ENCODE data around the gene PGBD4.

PGBD4 gene

DNA sequence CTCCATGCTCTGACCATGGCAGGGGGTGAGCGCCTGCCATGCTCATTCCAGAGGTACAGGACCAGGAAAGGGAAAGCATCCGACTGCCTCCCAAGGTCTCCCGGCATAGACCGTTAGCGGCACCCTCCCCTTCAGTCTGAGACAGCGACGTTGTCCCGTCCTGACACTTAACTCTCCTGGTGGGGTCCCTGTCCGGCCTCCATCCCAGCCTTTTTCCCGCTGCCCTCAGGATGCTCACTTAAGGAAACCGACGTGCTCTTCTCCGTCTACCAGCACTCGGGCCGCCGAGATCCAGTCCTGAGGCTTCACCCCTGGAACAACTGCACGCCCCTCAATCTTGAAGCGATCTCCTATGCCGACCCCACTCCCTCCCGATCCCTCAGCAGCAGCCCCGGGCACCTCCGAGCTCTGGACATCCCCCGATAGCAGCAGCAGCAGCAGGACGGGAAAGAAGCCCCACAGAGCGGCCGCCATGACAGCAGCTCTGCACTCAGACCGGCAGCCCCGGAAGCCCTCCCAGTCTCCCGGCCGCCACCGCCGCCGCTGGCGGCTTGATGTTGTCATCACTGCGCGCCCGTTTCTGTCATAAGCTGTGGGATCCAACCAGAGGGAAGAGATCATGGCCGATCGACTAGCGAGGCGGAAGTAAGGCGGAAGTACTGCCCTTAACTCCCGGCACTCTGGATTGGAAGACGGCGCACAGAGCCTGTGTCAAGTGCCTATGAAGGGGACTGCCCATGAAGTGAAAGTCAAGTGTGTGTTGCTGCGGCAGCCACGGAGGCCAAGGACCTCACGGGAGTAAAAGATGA is at the start of gene PGBD4, which contains the start of gene EMC7:
Gene PGBD4 (plus strand): TSS at position 718 of the 809 bp plus-strand sequence. CDS start 449 bp downstream, outside the sequence.
Gene EMC7 (minus strand): TSS at position 497 of the 809 bp plus-strand sequence. CDS start 23 bp downstream, at position 474.
- peak; percentile 100 for DNase-seq (ENCODE audit: low read depth)

DNA sequence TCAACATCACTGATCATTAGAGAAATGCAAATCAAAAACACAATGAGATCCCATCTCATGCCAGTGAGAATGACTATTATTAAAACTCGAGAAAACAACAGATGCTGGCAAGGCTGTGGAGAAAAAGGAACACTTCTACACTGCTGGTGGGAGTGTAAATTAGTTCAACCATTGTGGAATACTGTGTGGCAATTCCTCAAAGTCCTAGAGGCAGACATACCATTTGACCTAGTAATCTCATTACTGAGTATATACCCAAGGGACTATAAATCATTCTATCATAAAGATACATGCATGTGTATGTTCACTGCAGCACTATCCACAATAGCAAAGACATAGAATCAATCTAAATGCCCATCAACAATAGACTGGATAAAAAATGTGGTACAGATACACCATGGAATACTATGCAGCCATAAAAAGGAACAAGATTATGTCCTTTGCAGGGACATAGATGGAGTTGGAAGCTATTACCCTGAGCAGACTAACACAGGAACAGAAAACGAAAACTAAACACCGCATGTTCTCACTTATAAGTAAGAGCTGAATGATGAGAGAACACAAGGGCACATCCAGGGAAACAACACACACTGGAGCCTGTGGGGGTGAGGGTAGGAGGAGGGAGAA is 47.7 kb upstream of the PGBD4 start:
- DNase-seq (ENCODE audit: low read depth) = no peak

DNA sequence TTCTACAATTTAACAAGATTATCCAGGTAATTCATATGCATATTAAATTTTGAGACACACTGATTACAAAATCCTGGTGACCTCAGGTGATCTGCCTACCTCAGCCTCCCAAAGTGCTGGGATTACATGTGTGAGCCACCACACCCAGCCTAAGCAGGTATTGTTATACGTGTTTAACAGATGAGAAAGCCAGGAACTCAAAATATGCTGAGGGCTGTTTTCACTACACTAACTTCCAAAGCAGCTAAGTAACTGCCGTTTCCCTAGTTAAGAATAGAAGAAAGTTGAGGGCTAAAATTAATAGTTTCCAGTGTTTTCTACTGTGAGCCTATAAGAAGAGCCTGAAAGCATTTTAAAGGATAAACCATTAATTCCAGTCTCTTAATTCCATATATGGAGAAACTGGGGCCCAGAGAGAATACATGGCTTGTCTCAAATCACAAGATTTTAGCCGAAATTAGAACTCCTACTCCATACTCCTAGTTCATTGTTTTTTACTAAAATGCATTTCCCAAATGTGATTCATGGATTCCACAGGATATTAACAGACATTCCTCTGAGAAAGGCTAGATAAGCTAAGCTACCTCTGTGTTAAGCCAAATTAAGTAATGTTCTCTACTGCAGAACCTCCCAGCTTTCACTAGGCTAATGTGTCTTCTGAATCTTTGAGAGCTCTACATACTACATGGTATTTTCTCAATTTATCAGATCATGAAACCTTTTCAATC is 45.9 kb upstream of the PGBD4 start:
- DNase-seq (ENCODE audit: low read depth) = peak; percentile 96

DNA sequence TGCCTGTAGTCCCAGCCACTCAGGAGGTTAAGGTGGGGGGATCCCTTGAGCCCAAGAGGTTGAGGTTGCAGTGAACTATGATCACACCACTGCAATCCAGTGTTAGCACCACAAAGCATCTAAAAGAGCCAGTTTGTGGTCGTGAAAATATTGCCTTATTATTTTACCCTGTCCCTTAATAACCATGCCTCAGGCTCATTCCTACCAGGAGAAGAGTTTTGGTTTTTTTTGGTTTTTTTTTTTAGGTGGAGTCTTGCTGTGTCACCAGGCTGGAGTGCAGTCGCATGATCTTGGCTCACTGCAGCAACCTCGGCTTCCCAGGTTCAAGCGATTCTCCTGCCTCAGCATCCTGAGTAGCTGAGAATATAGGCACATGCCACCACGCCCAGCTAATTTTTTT is 45.0 kb upstream of the PGBD4 start:
- DNase-seq (ENCODE audit: low read depth) = peak; percentile 19

DNA sequence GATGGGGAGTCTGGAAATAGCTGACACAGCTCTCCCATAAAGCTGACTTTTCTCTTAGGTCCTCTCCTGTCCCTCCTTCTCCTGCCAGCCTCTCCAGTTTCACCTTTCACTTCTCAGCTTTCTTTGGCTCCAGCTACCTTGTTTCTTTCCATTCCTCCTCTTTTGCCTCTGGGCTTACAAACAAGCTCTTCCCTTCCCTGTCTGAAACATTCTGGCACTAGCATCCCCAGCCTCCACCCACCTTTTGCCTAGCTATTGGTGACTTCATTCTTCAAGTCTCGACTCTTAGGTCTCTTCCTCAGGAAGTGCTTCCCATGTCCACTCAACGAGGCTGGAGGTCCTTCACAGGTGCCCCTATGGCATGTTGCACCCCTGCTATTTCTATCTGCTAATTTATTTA is 42.4 kb upstream of the PGBD4 start:
- DNase-seq (ENCODE audit: low read depth) = no peak

DNA sequence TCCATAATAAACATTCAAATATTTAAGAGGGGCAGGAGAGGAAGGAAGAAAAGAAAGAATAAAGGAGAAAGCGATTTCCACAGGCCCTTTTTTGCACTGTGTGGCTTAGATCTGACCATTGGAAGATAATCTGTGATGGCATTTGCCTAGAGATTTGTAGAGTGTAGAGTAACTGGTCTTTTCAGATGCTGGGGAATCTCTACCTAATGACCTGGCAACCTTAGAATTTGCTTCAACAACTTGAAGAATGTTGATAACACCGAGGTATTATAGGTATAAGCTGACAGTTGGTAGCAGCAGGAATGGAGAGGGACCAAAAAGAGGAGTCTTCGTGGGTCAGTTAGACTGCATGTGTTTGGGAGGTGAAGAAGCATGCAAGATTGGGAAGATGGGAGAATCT is 41.9 kb upstream of the PGBD4 start:
- DNase-seq (ENCODE audit: low read depth) = no peak

DNA sequence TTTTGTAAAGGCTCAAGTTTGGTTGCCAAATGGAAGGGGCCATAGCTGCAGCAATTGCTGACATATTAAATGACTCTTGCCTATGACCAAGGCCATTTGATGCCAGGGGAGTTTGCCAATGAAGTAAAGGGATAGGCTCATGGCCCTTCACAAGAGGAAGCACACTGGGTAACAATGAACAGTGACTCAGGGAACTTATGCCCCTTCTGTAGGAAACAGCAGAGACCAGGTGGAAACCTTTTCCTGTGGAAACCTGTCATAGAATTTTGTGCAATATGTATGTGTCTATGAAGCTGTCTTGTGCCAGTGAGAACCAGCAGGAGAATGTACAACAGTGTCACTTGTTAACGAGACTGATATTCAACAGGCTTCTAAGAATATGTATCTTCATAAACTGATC is 37.4 kb upstream of the PGBD4 start:
- no peak for DNase-seq (ENCODE audit: low read depth)

DNA sequence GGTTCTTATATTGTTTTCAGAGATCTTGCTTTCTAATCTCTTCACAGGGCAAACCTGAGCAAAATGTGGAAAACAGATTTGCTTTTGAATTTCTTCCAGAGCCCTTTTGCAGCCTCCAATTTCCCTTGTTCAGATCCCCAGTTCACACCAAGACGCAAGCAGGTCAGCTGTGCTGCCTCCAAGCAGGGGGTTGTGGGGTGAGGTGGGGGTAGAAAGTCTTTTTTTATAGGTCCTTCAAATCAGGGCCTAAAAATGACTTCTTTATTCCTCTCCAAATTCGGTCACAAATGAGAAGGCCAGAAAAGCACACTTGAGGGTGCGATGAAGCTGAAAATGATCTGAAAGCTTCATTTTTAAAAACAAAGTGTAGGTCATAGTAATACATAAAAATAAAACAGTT is 36.6 kb upstream of the PGBD4 start:
- no peak for DNase-seq (ENCODE audit: low read depth)

DNA sequence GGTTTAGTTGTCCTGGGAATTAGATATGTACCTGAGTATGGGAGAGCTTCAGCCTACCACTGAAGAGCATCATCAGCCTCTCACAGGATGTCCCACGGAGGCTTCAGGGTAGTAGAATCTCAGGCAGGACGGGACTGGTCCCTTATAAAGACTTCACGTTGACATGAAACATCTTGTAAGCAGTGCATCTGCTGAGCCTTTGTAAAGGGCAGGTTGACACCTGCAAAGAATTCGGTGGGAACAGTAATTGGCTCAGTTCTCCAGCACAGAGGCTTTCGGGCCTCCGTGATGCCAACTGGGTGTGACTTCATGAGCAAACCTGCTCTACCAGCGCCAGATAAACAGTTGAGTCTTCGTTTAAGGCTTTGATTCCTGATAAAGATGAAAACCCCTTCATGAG is 35.9 kb upstream of the PGBD4 start:
- no peak for DNase-seq (ENCODE audit: low read depth)

DNA sequence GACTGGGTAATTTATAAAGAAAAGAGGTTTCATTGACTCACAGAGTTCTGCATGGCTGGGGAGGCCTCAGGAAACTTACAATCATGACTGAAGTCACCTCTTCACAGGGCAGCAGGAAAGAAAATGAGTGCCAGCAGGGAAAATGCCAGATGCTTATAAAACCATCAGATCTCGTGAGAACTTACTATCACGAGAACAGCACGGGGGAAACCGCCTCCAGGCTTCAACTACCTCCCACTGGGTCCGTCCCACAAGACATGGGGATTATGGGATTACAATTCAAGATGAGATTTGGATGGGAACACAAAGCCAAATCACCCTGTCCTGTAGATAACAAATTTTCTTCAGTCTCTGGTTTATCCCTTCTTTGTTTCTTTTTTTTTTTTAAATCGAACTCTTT is 31.9 kb upstream of the PGBD4 start:
- no peak for DNase-seq (ENCODE audit: low read depth)

DNA sequence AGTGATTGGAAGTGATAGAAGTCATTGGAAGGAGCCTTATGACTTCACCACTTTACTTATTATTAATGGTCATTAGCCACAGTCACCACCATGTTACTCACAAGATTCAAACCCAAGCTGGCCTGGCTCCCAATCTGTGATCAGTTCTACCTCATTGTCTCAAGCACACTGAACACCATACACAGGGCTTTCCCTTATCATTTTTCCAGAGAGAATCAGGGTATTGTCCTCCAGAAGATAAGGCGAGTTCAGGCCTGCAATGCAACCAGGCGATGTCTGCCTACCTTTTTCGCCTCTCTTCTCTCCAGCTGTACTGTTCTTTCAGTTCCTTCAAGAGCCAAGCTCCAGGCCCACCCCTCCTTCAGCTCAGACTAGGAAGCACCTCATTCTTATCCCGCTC is 25.1 kb upstream of the PGBD4 start:
- no peak for DNase-seq (ENCODE audit: low read depth)

DNA sequence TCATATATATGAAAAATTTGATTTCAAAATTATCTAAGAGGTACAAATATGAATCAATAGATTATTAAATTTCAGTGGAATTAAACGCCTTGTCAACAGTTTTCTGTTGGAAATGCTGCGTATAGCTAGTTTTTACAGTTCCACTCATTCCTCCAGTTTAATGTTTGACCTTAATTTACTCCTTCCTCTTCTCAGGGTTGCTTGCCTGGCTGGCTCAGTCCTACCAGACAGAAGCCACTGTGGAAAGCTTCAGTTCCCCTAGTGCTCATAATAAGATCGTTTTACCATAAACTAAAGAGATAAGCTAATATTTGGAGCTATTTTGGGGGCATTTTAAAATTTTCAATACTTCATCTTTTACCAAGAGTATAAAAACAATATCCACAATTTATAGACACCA is 23.0 kb upstream of the PGBD4 start:
- DNase-seq (ENCODE audit: low read depth) = no peak

DNA sequence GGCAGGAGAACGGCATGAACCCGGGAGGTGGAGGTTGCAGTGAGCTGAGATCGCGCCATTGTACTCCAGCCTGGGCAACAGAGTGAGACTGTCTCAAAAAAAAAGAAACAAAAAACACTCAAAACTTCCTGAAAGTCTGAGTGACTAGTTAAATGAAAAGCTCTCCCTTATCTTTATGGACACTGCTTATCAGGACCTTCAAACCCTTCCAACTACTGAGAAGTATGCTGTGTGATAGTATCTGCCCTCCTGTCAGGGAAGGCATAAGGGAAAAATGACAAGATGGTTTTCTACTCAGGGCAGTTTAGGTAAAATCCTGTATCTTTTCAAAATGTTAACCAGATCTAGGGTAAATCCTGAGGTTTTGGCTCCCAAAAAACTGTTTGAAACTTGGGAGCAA is 22.0 kb upstream of the PGBD4 start:
- DNase-seq (ENCODE audit: low read depth) = no peak

DNA sequence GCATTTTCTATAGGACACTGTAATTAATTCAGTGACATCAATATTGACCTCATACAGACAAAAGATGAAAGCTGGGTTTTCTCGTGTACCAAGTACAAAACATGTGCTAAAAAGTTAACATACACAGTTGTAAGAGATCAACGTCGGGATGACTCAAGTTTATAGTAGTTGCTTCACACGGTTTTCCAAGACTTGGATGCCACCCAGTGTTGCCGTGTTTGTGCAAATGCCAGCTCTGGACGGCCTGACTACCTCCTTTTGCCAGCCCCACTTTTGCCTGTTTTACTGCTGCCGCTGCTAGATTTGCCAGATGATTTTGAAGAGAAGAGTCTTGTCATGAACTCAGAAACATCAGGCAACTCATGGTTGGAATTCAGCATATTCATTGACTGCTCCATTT is 17.8 kb upstream of the PGBD4 start:
- DNase-seq (ENCODE audit: low read depth) = peak; percentile 14

DNA sequence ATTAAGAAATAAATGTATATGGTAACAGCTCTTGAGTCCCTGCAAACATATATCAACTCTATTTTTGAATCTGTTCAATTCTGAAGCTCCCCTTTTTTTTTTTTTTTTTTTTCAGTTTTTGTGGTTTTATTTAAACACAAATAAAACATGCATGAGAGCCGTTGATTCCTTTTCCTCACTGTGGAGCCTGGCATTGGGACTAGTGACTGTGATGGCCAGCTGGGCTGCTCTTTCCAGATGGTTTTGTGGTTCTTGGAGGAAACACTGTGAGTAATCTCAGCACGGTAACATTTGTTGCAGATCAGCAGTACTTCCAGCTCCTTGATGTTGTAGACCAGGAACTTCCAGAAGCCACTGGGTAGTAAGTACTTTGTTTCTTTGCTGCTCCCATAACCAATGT is 16.1 kb upstream of the PGBD4 start:
- DNase-seq (ENCODE audit: low read depth) = no peak

DNA sequence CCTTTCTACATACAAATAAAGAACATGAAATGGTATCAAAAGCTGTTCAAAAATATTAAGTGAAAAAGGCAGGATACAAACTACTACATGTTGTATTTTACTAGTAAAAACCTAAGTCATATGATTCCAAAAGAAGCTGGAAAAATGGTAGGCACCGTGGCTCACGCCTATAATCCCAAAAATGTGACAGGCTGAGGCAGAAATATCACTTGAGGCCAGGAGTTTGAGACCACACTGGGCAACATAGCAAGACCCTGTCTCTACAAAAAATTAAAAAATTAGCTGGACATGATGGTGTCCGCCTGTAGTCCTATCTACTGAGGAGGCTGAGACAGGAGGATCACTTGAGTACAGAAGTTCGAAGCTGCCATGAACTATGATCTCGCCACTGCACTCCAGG is 2.0 kb upstream of the PGBD4 start:
- no peak for DNase-seq (ENCODE audit: low read depth)

DNA sequence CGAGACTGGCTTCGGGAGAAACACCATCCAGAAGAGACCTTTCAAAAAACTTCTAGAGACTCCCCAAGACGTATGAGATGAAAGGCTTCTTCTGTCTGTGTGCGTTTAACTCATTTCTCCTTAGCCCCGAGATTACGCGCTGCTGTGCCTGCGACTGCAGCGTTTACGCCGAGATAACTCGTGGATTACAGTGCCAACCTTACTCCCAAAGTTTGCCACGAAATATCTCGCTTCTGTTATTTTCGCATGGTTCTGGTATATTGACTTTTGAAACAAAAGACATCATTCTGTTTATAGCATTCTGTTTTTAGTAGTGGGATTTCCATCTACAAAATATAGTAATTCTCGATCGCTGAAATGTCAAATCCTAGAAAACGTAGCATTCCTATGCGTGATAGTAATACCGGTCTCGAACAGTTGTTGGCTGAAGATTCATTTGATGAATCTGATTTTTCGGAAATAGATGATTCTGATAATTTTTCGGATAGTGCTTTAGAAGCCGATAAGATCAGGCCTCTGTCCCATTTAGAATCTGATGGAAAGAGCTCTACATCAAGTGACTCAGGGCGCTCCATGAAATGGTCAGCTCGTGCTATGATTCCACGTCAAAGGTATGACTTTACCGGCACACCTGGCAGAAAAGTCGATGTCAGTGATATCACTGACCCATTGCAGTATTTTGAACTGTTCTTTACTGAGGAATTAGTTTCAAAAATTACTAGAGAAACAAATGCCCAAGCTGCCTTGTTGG is 467 bp downstream of the PGBD4 start:
- no peak for DNase-seq (ENCODE audit: low read depth)

DNA sequence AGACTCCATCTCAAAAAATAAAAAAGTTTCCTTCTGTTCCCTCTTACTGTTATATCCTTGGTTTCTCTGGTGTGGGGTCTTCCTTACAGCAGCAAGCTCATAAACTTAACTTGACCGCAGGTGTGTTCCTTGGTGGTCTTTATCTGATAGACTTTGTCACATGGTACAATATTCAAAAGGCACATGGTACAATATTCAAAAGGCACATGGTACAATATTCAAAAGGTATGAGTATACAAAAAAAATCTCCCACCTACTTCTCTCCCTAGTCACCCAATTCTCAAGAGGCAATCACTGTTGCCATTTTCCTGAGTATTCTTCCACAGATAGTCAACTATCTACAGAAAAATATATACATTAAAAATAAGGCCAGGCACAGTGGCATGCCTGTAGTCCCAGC is 4.5 kb downstream of the PGBD4 start:
- DNase-seq (ENCODE audit: low read depth) = no peak

DNA sequence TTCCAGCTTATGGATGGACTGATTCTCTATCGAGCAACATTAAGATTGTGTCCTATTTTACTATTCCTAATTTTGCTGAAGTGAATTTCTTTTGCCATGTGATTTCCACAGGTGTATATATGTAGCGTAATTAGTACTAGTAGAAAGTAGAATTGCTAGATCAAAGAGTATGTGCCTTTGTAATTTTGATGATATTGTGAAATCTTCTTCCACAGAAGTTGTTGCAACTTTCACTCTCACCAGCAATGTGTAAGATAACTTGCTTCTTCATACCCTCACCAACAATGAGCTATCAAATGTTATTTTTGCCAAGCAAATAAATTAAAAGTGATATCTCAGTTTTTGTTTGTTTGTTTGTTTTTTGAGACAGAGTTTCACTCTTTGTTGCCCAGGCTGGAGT is 5.4 kb downstream of the PGBD4 start:
- no peak for DNase-seq (ENCODE audit: low read depth)

DNA sequence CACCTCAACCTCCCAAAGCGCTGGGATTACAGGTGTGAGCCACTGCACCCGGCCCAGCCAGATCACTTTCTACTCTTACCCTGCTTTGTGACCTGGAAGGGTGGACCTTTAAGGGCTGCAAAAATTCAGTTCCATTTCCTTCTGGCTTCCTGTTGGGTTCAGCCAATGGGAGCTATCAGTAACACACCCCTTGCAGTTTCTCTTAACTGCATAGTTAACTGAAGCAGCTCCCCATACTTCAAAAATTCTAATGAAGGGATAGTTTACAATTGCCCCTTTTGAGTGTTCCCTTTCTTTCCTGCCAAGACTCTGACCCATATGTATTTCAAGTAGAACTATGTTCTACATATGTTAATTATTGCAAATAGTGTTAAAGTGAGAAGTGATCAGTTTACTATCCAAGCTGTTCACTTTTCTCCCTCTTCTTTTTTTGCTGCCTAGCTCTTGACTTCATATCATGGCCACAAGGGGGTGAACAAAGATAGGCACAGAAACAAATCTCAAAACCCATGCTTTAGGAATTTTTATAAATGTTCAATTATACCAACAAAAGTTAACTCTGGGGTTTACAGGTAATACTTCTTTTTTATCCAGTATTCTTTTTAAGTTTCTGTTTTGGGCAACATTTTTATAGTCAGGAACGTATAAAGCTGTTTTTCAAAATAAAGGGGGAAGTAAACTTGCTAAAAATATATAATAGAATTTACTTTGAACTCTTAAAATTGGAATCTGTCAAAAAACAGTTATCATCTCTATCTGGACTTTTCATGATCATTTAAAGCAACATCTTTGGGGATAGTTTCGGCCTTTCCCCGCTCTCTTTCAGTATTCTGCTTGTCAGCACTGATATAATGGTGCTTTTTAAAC is 8.1 kb downstream of the PGBD4 start:
- peak; percentile 40 for DNase-seq (ENCODE audit: low read depth)

DNA sequence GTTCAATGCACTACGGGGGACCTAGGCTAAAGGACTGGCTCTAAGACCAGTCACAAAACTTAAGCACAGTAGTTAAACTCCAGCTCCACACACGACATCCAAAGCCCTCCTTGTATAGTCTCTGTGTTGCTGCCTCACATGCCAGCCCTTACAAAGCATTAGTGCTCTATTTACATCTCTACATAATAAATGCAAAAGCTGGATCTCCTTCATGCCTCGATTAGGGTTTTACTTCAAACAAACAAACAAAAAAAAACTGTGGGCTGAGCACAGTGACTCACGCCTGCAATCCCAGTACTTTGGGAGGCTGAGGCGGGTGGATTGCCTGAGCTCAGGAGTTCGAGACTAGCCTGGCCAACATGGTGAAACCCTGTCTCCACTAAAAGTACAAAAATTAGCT is 9.6 kb downstream of the PGBD4 start:
- DNase-seq (ENCODE audit: low read depth) = no peak
